ENCODE measurements around the gene ODF4. TPM values are rescaled to one million over a fixed set of nuclear protein-coding genes. Genes with fewer than 3 reads are reported as not detected.
"Not testable (repeated sequence)": the region's sequence is repeated elsewhere in the genome, so short reads cannot be mapped to it uniquely, and the experiment has no call there.

ODF4 gene
- polyA plus RNA-seq, 1 experiment, result not detected

DNA sequence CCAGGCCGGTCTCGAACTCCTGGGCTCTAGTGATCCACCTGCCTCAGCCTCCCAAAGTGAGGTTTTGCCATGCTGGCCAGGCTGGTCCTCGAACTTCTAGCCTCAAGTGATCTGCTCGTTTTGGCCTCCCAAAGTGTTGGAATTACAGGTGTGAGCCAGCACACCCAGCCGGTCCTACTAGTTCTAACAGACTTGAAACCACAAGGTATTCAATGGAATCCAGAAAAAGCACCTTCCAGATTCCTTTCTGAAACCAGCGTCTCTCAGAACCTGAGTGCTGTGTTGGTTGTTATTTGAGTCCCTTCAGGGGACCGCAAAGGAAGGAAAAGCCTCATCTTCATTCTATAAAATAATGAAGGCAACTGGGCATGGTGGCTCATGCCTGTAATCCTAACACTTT is 32.8 kb downstream of the ODF4 start:
- POLR2A ChIA-PET, result no interaction called here
- H3K4me3 ChIP-seq (ENCODE audit: low read depth, low read length), result no peak overlapping the region
- TF ChIP-seq, protein P1, sequence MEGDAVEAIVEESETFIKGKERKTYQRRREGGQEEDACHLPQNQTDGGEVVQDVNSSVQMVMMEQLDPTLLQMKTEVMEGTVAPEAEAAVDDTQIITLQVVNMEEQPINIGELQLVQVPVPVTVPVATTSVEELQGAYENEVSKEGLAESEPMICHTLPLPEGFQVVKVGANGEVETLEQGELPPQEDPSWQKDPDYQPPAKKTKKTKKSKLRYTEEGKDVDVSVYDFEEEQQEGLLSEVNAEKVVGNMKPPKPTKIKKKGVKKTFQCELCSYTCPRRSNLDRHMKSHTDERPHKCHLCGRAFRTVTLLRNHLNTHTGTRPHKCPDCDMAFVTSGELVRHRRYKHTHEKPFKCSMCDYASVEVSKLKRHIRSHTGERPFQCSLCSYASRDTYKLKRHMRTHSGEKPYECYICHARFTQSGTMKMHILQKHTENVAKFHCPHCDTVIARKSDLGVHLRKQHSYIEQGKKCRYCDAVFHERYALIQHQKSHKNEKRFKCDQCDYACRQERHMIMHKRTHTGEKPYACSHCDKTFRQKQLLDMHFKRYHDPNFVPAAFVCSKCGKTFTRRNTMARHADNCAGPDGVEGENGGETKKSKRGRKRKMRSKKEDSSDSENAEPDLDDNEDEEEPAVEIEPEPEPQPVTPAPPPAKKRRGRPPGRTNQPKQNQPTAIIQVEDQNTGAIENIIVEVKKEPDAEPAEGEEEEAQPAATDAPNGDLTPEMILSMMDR (IDR thresholded peaks at IDR 0.05; ENCODE audit: low read depth, low read length), result no peak
- no peaks in the 10 kb centered on the region for H3K27me3 ChIP-seq (ENCODE audit: control insufficient read depth, insufficient read depth, low read length)
- CTCF ChIA-PET, result no interaction called here
- no peaks in the 10 kb centered on the region; the same call in 1 of the 2 replicates for H3K9me3 ChIP-seq (ENCODE audit: control insufficient read depth, insufficient read depth, low read length)
- DNase-seq (ENCODE audit: low read depth, low spot score), result no peak
- H3K27ac ChIP-seq (ENCODE audit: low read depth, low read length), result no peak overlapping the region

DNA sequence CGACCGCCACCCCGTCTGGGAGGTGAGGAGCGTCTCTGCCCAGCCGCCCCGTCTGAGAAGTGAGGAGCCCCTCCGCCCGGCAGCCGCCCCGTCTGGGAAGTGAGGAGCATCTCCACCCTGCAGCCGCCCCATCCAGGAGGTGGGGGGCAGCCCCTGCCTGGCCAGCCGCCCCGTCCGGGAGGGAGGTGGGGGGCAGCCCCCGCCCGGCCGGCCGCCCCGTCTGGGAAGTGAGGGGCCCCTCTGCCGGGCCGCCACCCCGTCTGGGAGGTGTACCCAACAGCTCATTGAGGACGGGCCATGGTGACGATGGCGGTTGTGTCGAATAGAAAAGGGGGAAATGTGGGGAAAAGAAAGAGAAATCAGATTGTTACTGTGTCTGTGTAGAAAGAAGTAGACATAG is 34.2 kb downstream of the ODF4 start:
- H3K27ac ChIP-seq (ENCODE audit: low read depth, low read length); POLR2A ChIA-PET; H3K27me3 ChIP-seq (ENCODE audit: control insufficient read depth, insufficient read depth, low read length); H3K4me3 ChIP-seq (ENCODE audit: low read depth, low read length); CTCF ChIA-PET; H3K9me3 ChIP-seq (ENCODE audit: control insufficient read depth, insufficient read depth, low read length); DNase-seq (ENCODE audit: low read depth, low spot score): not testable (repeated sequence)

DNA sequence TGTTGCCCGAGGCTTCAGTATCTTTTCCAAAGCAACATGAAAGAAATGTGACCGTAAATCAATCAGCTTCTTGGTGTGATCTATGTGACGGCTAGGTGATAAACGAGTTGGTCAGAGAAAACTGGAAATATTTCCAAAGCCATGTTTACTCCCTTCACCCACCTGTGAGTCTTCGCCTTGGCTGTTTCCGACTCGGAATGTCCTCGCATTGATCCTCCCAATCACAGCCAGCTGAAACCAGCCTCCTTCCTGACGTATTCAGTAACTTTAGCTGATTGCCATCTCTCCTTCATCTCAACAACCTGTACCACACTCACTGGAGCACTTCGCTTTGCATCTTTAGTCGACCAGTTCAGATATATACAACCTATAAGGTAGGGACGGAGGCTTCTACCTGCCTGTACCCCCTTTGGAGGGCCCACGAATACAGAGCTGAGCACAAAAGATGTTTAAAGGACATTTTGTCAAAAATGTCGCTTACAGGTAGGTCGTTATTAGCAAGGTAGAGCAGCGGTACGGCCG is 36.2 kb downstream of the ODF4 start:
- TF ChIP-seq, protein P1 (IDR thresholded peaks at IDR 0.05; ENCODE audit: low read depth, low read length), result no peak
- peak overlapping the region; percentile 65 for H3K27ac ChIP-seq (ENCODE audit: low read depth, low read length)
- H3K27me3 ChIP-seq (ENCODE audit: control insufficient read depth, insufficient read depth, low read length), result no peaks in the 10 kb centered on the region
- H3K9me3 ChIP-seq (ENCODE audit: control insufficient read depth, insufficient read depth, low read length), result no peaks in the 10 kb centered on the region; the same call in 1 of the 2 replicates
- DNase-seq (ENCODE audit: low read depth, low spot score), result no peak
- ChIA-PET POLR2A (interaction anchor here (0.6 to 1.6 kb wide), 5 partner anchors 9 to 149 kb away, joined by 3 to 6 read pairs (median 4); partner anchors contain the start of gene SLC25A35), CTCF (interaction anchor here (0.5 to 2.0 kb wide), 8 partner anchors 8 to 315 kb away, joined by 3 to 11 read pairs (median 4); no protein-coding TSS in a partner anchor)
- H3K4me3 ChIP-seq (ENCODE audit: low read depth, low read length), result peak overlapping the region; percentile 83

- CTCF ChIA-PET, result interaction anchor here (0.7 to 2.0 kb wide), 9 partner anchors 14 to 274 kb away, joined by 3 to 11 read pairs (median 4); no protein-coding TSS in a partner anchor
- H3K27ac ChIP-seq (ENCODE audit: low read depth, low read length), result peak within 1 kb of the TSS; percentile 65
Observed at GRCh38 chr17:8376271-8377067, 36.8 kb downstream of the ODF4 start, which contains the start of gene KRABD2. TSS of gene KRABD2 (minus strand) at chr17:8376704.

DNA sequence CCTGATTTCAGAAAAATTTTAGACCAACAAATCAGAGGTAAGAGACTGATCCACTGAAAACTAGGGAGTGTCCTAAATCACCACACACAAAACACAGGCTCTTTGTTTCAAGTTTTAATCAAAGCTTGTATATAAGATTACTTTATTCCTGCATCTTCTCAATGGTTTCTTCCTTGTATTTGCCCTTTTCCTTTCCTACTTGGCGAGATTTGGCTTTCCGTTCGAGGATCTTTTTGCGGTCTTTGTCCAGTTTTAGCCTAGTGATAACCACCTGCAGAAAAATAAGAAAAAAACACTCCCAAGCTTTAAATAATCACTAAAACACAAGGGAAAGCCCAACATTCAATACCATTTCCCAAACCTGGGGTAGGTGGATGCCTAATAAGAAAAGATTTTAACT is 37.8 kb downstream of the ODF4 start:
- no peak for DNase-seq (ENCODE audit: low read depth, low spot score)
- CTCF ChIA-PET, result interaction anchor here (0.9 to 2.0 kb wide), 6 partner anchors 15 to 273 kb away, joined by 3 to 11 read pairs (median 4); no protein-coding TSS in a partner anchor
- Histone ChIP-seq H3K4me3 (ENCODE audit: low read depth, low read length) (no peak overlapping the region), H3K27me3 (ENCODE audit: control insufficient read depth, insufficient read depth, low read length) (no peaks in the 10 kb centered on the region), H3K27ac (ENCODE audit: low read depth, low read length) (no peak overlapping the region), H3K9me3 (ENCODE audit: control insufficient read depth, insufficient read depth, low read length) (no peaks in the 10 kb centered on the region; the same call in 1 of the 2 replicates)
- TF ChIP-seq, protein P1 (IDR thresholded peaks at IDR 0.05; ENCODE audit: low read depth, low read length), result no peak
- POLR2A ChIA-PET, result interaction anchor here (0.8 to 1.0 kb wide), 2 partner anchors 20 to 129 kb away, joined by 3 to 4 read pairs; partner anchors contain the start of gene CTC1

More at GRCh38 chr17:8376271-8377067, 36.8 kb downstream of the ODF4 start, which contains the start of gene KRABD2:
- H3K4me3 ChIP-seq (ENCODE audit: low read depth, low read length), result peak within 1 kb of the TSS; percentile 83
- H3K27me3 ChIP-seq (ENCODE audit: control insufficient read depth, insufficient read depth, low read length), result no peaks in the 10 kb centered on the region
- H3K9me3 ChIP-seq (ENCODE audit: control insufficient read depth, insufficient read depth, low read length), result no peaks in the 10 kb centered on the region; the same call in 1 of the 2 replicates
- DNase-seq (ENCODE audit: low read depth, low spot score), result peak; percentile 55
- TF ChIP-seq, protein P1 (IDR thresholded peaks at IDR 0.05; ENCODE audit: low read depth, low read length), result peak; percentile 60
- POLR2A ChIA-PET, result interaction anchor here (0.5 to 1.6 kb wide), 7 partner anchors 9 to 254 kb away, joined by 3 to 6 read pairs (median 3); partner anchors contain the start of genes CTC1, MYH10 and SLC25A35

DNA sequence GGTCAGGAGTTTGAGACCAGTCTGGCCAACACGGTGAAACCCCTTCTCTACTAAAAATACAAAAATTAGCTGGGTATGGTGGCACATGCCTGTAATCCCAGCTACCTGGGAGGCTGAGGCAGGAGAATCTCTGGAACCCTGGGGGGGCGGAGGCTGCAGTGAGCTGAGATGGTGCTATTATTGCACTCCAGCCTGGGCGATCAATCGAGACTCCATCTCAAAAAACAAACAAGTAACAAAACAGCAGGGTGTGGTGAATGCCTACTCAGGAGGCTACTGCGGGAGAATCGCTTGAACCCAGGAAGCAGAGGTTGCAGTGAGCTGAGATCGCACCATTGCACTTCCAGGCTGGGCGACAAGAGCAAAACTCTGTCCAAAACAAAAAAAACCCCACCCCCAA is 38.5 kb downstream of the ODF4 start:
- CTCF ChIA-PET; DNase-seq (ENCODE audit: low read depth, low spot score); H3K4me3 ChIP-seq (ENCODE audit: low read depth, low read length); H3K27me3 ChIP-seq (ENCODE audit: control insufficient read depth, insufficient read depth, low read length); H3K9me3 ChIP-seq (ENCODE audit: control insufficient read depth, insufficient read depth, low read length); H3K27ac ChIP-seq (ENCODE audit: low read depth, low read length); POLR2A ChIA-PET: not testable (repeated sequence)

Data from AG04450 (cell line).